Vagina (tissue), 2 donors: ENCODE results near the gene SKOR1. TPM values are rescaled to one million over a fixed set of nuclear protein-coding genes. Genes with fewer than 3 reads are reported as not detected.

Source experiments
- DNase-seq, 2 donors: peaks; one replicate each; pipeline ENCODE4 v3.0.0-alpha.2; 2017; ENCODE audit errors: extremely low spot score in 2 of 2
- H3K27ac ChIP-seq: fragments of 200-600 bp; sonication (generic); one replicate; pipeline ENCODE4 v1.5.1; 2019
- H3K27me3 ChIP-seq: fragments of 200-600 bp; sonication (generic); one replicate; pipeline ENCODE4 v1.5.1; 2019
- H3K36me3 ChIP-seq, 2 donors: fragments of 200-600 bp; sonication (generic); one replicate each; pipeline ENCODE4 v1.5.1; 2017 to 2019
- H3K4me1 ChIP-seq: fragments of 200-600 bp; sonication (generic); one replicate; pipeline ENCODE4 v1.5.1; 2019
- H3K4me3 ChIP-seq, 2 donors: fragments of 200-600 bp; sonication (generic); 1 replicate in 1 of 2; 2 replicates in 1 of 2; pipeline ENCODE4 v1.5.1; 2016 to 2019
- H3K9me3 ChIP-seq: fragments of 200-600 bp; sonication (generic); one replicate; pipeline ENCODE4 v1.5.1; 2019
- POLR2A ChIP-seq, 2 donors: fragments of 450-650 bp; IDR thresholded peaks; one replicate each; pipeline ENCODE4 v1.6.1; 2017; ENCODE audit warnings: antibody characterized with exemption in 2 of 2, mild to moderate bottlenecking in 2 of 2, moderate library complexity in 2 of 2
- POLR2AphosphoS5 ChIP-seq, 2 donors: sonication (generic); formaldehyde crosslinking; IDR thresholded peaks; one replicate each; pipeline ENCODE4 v1.9.0; 2017; ENCODE audit warnings: antibody characterized with exemption in 2 of 2, mild to moderate bottlenecking in 2 of 2, low read depth in 1 of 2; ENCODE audit not compliant: insufficient read depth in 1 of 2
- intact Hi-C: fragments of 100-400 bp; cut with DNase I; formaldehyde crosslinking; loops from one replicate; pipeline ENCODE4 v1.15.1; 2023
- total RNA-seq: library from RNA; depleted of rRNA; stranded (reverse); fragments of >200 nt; gene quantifications from one replicate; pipeline ENCODE4 v1.2.3, GENCODE V29; 2016
- TF ChIP-seq, protein P1 (sequence below), 3 experiments: fragments of 450-650 bp in 2 of 3; fragments of 200-600 bp in 1 of 3; sonication (generic) in 1 of 3; IDR thresholded peaks; one replicate each; pipeline ENCODE4 v1.5.1; 2017 to 2019; ENCODE audit warnings: antibody characterized with exemption in 3 of 3, mild to moderate bottlenecking in 2 of 3, moderate library complexity in 2 of 3

Gene SKOR1
- total RNA-seq, 1 donor from 2014 or later: 0.25 TPM

DNA sequence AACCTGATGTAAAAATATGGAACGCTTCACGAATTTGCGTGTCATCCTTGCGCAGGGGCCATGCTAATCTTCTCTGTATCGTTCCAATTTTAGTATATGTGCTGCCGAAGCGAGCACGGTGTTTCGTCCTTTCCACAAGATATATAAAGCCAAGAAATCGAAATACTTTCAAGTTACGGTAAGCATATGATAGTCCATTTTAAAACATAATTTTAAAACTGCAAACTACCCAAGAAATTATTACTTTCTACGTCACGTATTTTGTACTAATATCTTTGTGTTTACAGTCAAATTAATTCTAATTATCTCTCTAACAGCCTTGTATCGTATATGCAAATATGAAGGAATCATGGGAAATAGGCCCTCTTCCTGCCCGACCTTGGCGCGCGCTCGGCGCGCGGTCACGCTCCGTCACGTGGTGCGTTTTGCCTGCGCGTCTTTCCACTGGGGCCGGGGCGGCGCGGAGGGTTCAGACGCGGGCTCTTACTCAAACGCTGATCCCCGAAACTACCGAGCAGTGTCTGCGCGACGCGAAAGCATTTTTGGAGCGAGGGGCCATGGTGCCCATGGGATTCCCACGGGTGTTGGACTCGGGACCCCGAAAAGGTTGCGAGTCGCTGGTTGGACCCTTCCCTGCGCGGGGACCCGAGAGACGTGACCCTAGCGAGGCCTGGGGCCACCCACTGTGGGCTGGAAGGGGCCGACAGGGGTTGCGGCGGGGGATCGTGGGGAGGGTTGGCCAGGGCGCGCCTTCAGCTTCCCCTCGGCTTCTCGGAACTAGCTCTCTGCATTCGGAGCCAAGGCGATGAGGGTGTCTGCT lies 14.8 kb downstream of the SKOR1 start, which contains the start of gene RNU6-1:
TSS of gene RNU6-1 (minus strand) at position 117 of the 820 bp plus-strand sequence.
- intact Hi-C loops: loop anchor here (5.0 kb wide), 1 partner anchor 298 kb away; the partner anchor contains the start of gene MAP2K5

DNA sequence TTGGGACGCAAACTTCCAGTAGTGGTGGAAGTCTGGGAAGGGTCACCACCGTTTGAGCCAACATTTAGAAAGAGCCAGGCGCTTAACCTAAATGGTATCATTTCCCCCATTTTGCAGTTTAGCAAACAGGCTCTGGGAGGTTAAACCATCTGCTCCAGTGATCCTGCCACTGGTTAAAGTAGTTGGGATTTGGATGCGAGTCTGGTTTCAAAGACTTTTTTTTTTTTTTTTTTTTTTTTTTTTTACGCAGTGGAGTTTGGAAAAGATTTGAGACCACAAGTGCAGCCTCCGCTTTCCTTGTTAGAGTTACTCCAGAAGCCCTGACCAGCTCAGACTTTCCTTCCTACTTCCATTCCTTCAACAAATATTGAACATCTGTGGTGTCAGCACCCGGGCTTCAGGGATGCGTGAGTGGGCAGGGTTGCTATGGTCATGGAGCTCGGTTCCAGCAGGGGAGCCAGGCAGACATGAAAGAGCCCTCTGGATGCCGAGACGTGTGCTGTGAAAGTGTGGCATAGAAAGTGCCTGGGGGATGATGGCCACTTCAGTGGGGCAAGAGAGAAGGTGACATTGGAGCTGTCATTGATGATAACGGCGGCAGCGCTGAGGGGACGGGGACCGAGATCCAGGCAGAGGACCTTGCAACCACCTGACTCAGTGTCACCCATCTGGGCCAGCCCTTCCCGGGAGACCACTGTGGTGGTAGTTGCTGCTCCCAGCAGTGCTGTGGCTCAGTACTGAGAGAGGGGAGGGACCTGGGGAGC lies 15.6 kb downstream of the SKOR1 start:
- Histone ChIP-seq H3K27ac (peak overlapping the region; percentile 99), H3K27me3 (no peaks in the 10 kb centered on the region), H3K36me3 (no peaks in the 10 kb centered on the region), H3K4me3 (peak overlapping the region; percentile 84 to 91), H3K4me1 (peaks cover 26% of the 10 kb centered on the region), H3K9me3 (no peaks in the 10 kb centered on the region)
- no peak for TF ChIP-seq POLR2A (IDR thresholded peaks at IDR 0.05)
- TF ChIP-seq, protein P1, sequence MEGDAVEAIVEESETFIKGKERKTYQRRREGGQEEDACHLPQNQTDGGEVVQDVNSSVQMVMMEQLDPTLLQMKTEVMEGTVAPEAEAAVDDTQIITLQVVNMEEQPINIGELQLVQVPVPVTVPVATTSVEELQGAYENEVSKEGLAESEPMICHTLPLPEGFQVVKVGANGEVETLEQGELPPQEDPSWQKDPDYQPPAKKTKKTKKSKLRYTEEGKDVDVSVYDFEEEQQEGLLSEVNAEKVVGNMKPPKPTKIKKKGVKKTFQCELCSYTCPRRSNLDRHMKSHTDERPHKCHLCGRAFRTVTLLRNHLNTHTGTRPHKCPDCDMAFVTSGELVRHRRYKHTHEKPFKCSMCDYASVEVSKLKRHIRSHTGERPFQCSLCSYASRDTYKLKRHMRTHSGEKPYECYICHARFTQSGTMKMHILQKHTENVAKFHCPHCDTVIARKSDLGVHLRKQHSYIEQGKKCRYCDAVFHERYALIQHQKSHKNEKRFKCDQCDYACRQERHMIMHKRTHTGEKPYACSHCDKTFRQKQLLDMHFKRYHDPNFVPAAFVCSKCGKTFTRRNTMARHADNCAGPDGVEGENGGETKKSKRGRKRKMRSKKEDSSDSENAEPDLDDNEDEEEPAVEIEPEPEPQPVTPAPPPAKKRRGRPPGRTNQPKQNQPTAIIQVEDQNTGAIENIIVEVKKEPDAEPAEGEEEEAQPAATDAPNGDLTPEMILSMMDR (IDR thresholded peaks at IDR 0.05): no peak
- no peak for DNase-seq
- intact Hi-C loops: no loop called here

More for the DNA sequence above, 14.8 kb downstream of the SKOR1 start, which contains the start of gene RNU6-1:
- no peaks in the 10 kb centered on the region for H3K9me3 ChIP-seq
- no peaks in the 10 kb centered on the region for H3K27me3 ChIP-seq
- H3K4me3 ChIP-seq: peak within 1 kb of the TSS; percentile 84 to 91
- H3K27ac ChIP-seq: peak within 1 kb of the TSS; percentile 99
- DNase-seq: peak in 1 of 2 donors; percentile 94
- H3K4me1 ChIP-seq: peaks cover 34% of the 10 kb centered on the region
- TF ChIP-seq, protein P1 (IDR thresholded peaks at IDR 0.05): peak in 1 of 3 experiments; percentile 22
- TF ChIP-seq POLR2AphosphoS5 (IDR thresholded peaks at IDR 0.05; ENCODE audit: insufficient read depth in 1 of 2, low read depth in 1 of 2) (peak; percentile 98 to 99), POLR2A (IDR thresholded peaks at IDR 0.05) (peak in 1 of 2 donors; percentile 92)
- H3K36me3 ChIP-seq: no peaks in the 10 kb centered on the region

DNA sequence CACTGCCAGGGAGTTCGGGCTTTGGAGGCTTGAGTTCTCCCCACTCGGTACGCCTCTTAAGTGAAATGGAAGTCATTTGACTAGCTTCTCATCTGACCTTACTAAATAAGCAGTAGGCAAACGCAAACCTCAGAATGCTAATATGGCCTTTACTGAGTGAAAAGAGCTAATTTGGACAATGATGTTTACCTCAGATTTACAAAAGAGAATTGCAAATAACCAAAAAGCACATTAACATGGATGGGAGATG lies 16.1 kb downstream of the SKOR1 start:
- intact Hi-C loops: no loop called here
- Histone ChIP-seq H3K36me3 (no peaks in the 10 kb centered on the region), H3K4me3 (peak overlapping the region; percentile 84 to 91), H3K27ac (peak overlapping the region; percentile 99), H3K4me1 (peaks cover 23% of the 10 kb centered on the region), H3K27me3 (no peaks in the 10 kb centered on the region), H3K9me3 (no peaks in the 10 kb centered on the region)
- no peak for DNase-seq
- no peak for TF ChIP-seq POLR2A (IDR thresholded peaks at IDR 0.05)
- TF ChIP-seq POLR2AphosphoS5 (IDR thresholded peaks at IDR 0.05; ENCODE audit: insufficient read depth in 1 of 2, low read depth in 1 of 2): no peak
- TF ChIP-seq, protein P1 (IDR thresholded peaks at IDR 0.05): no peak

DNA sequence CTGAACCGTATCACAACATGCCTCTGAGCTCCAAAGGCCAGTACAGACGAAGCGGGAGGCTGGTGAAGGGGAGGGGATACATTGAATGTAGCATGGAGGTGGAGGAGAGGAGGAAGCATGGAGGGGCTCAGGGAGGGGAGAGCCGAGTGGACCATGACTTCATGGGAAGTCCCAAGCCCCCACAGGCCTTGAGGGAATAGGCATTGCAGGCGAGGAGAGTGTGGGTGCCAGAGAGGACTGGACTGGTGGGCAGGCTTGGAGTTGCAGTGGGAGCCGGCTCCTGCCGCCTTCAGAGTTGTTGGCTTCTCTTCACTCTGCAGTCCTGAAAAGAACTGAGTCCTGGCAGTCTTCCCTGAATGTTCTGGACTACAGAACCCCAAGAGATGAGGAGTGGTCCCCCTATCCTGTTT lies 17.8 kb downstream of the SKOR1 start:
- no peak overlapping the region for H3K4me3 ChIP-seq
- peaks cover 23% of the 10 kb centered on the region for H3K4me1 ChIP-seq
- H3K36me3 ChIP-seq: no peaks in the 10 kb centered on the region
- no peaks in the 10 kb centered on the region for H3K9me3 ChIP-seq
- TF ChIP-seq, protein P1 (IDR thresholded peaks at IDR 0.05): no peak
- DNase-seq: no peak
- no peaks in the 10 kb centered on the region for H3K27me3 ChIP-seq
- intact Hi-C loops: no loop called here
- H3K27ac ChIP-seq: no peak overlapping the region
